Activated T-helper 2 cell treated with anti-CD3 and anti-CD28 coated beads, Interferon-gamma antibody, Interleukin-2, Interleukin-4, amounts not matched to agents 10 μg/mL and 5 μg/mL and 100 μg/mL, durations not matched to agents 14 hours and 24 hours and 36 hours (primary cell): ENCODE data around the gene ADRB2. TPM values are rescaled to one million over a fixed set of nuclear protein-coding genes. Genes with fewer than 3 reads are reported as not detected.

ENCODE experiments used
- DNase-seq: peaks from one replicate; pipeline ENCODE4 v3.0.0; 2021; ENCODE audit warnings: low spot score
- H3K27ac Mint-ChIP-seq: one replicate; pipeline ENCODE4 v1.8.0; 2021; ENCODE audit warnings: mixed read lengths
- H3K27me3 Mint-ChIP-seq: one replicate; pipeline ENCODE4 v1.8.0; 2021; ENCODE audit warnings: low read depth, mixed read lengths
- H3K36me3 Mint-ChIP-seq: one replicate; pipeline ENCODE4 v1.8.0; 2021; ENCODE audit warnings: low read depth, mixed read lengths
- H3K4me1 Mint-ChIP-seq: one replicate; pipeline ENCODE4 v1.8.0; 2021; ENCODE audit warnings: low read depth, mixed read lengths
- H3K4me3 Mint-ChIP-seq: one replicate; pipeline ENCODE4 v1.8.0; 2021; ENCODE audit warnings: low read depth, mild to moderate bottlenecking, moderate library complexity, mixed read lengths
- H3K9me3 Mint-ChIP-seq: one replicate; pipeline ENCODE4 v1.8.0; 2021; ENCODE audit warnings: mixed read lengths
- intact Hi-C: fragments of 100-400 bp; cut with micrococcal nuclease; formaldehyde crosslinking; loops from one replicate; pipeline ENCODE4 v1.15.1; 2023
- total RNA-seq: library from RNA; stranded (reverse); gene quantifications from 2 replicates; pipeline ENCODE4 v1.2.3, GENCODE V29; 2022

Gene ADRB2
- total RNA-seq, 1 donor from 2014 or later = 0.21 TPM

DNA sequence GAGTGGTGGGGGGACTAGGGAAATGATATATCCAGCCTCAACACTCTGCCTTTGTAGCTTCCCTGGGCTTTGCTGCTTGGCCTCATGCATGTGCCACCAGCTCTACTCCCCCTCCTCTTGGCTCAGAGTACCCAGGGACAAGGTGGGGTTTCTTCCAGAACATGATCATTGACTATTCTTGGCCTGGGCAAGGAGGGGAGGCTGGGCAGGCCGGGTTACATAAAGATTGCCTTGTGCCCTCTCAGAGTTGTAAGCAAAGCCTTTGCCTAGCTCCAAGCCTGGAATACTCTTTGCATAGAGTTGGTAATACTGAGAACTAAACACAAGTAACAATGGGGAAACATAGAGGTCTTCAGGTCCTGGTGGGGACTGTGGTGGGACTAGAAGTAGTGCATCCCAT is 11.9 kb downstream of the ADRB2 start:
- peaks cover 24% of the 10 kb centered on the region for H3K27me3 Mint-ChIP-seq
- H3K4me1 Mint-ChIP-seq = no peaks in the 10 kb centered on the region
- H3K9me3 Mint-ChIP-seq = no peaks in the 10 kb centered on the region
- H3K27ac Mint-ChIP-seq = no peak overlapping the region
- no peaks in the 10 kb centered on the region for H3K36me3 Mint-ChIP-seq
- H3K4me3 Mint-ChIP-seq = no peak overlapping the region
- intact Hi-C loops = no loop called here
- no peak for DNase-seq

DNA sequence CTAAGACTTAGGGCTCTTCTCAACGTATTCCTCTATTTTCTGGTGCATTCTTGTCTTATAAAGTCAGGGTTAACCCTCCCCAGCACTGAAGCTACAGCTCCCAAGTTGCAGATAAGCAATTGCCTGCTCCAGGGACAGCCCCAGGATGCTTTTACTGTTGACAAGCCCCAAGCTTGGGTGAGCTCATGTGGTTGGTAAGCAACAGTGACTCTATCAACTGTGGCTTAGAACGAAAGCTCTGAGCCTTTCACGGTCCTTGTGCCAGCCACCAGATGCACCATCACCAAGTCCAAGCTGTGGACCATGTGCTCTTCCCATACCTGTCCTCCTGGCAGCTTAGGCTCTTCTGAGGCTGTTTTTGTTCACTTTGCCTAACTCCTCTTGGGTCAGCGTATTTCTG is 13.5 kb downstream of the ADRB2 start:
- no peaks in the 10 kb centered on the region for H3K36me3 Mint-ChIP-seq
- no peaks in the 10 kb centered on the region for H3K4me1 Mint-ChIP-seq
- no peaks in the 10 kb centered on the region for H3K9me3 Mint-ChIP-seq
- H3K27me3 Mint-ChIP-seq = peaks cover 16% of the 10 kb centered on the region
- intact Hi-C loops = no loop called here
- no peak for DNase-seq
- no peak overlapping the region for H3K27ac Mint-ChIP-seq
- no peak overlapping the region for H3K4me3 Mint-ChIP-seq

DNA sequence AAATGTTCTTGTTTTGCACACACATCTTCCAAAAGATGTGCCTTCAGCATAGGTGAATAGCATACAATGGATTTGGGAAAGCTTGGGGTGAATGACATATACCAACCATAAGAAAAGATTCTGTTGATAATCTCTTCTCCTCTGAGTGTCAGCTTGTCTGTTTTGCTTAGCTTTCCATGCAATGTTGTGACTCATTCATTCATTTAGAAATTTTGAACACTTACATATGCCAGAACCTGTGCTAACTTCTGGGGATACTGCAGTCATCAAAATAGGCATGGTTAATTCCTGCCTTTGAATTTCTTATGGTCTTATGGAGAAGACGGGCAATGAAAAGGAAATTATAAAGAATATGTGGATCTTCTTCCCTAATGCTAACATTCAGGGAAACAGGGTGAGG is 14.1 kb downstream of the ADRB2 start:
- no peaks in the 10 kb centered on the region for H3K9me3 Mint-ChIP-seq
- H3K36me3 Mint-ChIP-seq = no peaks in the 10 kb centered on the region
- H3K27me3 Mint-ChIP-seq = peaks cover 16% of the 10 kb centered on the region
- no peak overlapping the region for H3K4me3 Mint-ChIP-seq
- intact Hi-C loops = no loop called here
- H3K27ac Mint-ChIP-seq = no peak overlapping the region
- DNase-seq = no peak
- H3K4me1 Mint-ChIP-seq = peaks cover under 1% of the 10 kb centered on the region

- no peak overlapping the region for H3K4me3 Mint-ChIP-seq
- H3K36me3 Mint-ChIP-seq = no peaks in the 10 kb centered on the region
- H3K27ac Mint-ChIP-seq = no peak overlapping the region
- DNase-seq = no peak
- H3K9me3 Mint-ChIP-seq = no peaks in the 10 kb centered on the region
- peaks cover 16% of the 10 kb centered on the region for H3K27me3 Mint-ChIP-seq
- H3K4me1 Mint-ChIP-seq = peaks cover 5% of the 10 kb centered on the region
- intact Hi-C loops = no loop called here
Observed at GRCh38 chr5:148841519-148841918, 15.1 kb downstream of the ADRB2 start.

DNA sequence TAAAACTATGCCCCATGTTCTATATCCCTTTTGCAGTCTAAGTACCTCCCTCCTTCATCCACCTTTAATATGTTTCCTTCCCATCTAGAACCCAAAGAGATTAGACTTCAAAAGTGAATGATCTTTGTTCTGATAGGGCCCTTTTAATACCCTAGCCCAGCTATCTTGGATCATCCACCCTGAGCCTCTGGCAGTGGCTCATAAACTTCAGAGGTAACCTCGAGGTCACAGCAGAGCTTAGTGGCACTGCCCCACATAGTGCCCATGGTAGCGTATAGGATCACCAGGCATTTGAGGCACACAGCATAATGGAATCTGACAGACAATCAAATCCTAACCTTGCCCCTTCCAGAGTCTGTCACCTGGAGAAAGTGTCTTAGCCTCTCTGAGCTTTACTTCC is 15.8 kb downstream of the ADRB2 start:
- Mint-ChIP-seq H3K4me1 (peaks cover 5% of the 10 kb centered on the region), H3K4me3 (no peak overlapping the region), H3K27ac (no peak overlapping the region), H3K9me3 (no peaks in the 10 kb centered on the region), H3K36me3 (no peaks in the 10 kb centered on the region), H3K27me3 (peaks cover 16% of the 10 kb centered on the region)
- no peak for DNase-seq
- intact Hi-C loops = no loop called here

DNA sequence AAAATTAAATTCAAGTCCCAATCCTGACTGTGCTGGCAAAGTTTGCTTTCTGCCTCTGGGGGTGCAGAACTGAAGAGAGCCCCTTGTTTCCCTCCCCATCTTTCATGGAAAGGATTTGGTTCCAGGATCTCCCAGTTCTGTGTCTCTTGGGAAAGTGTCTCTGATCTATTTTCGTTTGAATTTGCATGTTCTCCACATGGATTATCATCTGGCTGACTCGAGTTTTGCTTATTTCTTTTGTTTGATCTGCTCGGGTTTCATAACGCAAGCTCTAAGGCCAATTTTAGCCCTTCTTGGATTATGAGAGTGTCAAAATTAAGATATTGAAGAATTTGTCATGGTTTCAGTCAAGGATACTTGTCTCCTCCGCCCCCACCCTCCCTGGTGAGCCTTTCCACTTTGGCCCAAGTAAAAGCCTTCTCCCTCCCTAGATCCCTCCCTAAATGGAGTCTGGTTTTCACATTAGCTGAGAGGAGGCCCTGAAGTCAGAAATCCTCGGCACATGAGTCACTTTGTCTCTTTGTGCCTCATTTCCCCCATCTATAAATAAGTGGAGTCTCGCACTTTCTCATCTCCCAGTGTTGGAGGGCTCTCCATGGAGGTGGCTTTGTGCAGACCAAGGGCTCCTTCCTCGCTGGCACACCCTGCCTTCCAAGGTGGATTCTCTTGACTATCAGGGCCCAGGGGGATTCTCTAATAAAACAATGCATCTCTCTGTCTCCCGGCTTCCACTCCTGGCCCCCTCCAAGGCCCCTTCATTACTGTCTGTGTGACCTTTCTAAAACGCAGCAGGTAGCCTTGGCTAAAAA is 17.3 kb downstream of the ADRB2 start:
- intact Hi-C loops = no loop called here
- Mint-ChIP-seq H3K4me3 (no peak overlapping the region), H3K27ac (no peak overlapping the region), H3K27me3 (peaks cover 14% of the 10 kb centered on the region), H3K9me3 (peaks cover 5% of the 10 kb centered on the region), H3K4me1 (peaks cover 11% of the 10 kb centered on the region), H3K36me3 (peaks cover 4% of the 10 kb centered on the region)
- no peak for DNase-seq

DNA sequence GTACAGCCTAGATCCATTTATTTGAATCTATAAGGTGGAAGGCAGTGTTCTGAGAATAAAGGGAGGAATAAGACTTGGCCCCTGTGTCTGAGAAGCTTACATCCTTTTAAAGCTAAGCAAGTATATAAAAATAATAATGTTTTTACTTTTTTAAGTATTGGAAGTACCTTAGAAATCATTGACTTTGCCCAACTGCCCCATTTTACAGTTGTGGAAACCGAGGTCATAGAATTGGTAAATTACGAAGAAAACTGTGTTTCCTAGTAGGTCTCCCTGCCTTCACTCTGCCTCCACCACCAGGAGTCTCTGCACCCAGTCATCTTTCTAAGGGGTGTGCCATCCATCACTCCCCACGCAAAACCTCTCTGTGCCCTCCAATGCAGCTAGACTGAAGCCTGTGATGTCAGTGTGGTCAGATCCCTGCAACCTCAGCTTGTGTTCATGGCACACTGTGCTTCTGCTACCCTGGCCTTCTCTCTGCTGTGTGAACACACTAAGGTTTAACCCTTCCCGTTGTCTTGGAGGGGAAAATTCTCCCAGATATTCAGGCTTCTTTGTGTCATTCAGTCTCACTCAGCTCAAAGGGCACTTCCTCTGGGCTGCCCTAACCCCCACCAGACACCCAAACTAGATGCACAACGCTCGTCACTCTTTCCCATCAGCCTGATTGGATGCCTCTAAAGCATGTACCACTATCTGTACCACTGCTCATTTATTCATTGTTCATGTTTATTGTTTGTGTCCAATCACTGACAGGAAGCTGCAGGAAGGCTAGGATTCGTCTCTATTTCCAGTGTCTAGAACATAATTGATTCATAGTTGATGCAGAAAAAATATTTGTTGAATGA is 18.2 kb downstream of the ADRB2 start:
- H3K27me3 Mint-ChIP-seq = peaks cover 12% of the 10 kb centered on the region
- H3K36me3 Mint-ChIP-seq = peaks cover 4% of the 10 kb centered on the region
- intact Hi-C loops = no loop called here
- H3K9me3 Mint-ChIP-seq = peaks cover 5% of the 10 kb centered on the region
- H3K4me3 Mint-ChIP-seq = no peak overlapping the region
- H3K27ac Mint-ChIP-seq = no peak overlapping the region
- H3K4me1 Mint-ChIP-seq = peaks cover 20% of the 10 kb centered on the region
- DNase-seq = no peak

DNA sequence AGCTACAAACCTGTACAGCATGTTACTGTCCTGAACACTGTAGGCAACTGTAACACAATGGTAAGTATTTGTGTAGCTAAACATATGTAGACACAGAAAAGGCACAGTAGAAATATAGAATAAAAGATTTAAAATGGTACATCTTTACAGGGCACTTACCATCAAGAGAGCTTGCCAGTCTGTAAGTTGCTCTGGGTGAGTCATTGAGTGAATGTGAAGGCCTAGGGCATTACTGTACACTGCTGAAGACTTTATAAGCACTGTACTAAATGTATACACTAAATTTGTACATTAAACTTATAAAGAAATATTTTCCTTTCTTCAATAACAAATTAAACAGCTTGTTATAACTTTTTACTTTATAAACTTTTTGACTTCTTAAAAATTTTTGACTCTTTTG is 20.5 kb downstream of the ADRB2 start:
- Mint-ChIP-seq H3K4me3 (no peak overlapping the region), H3K4me1 (peaks cover 25% of the 10 kb centered on the region), H3K27me3 (peaks cover 9% of the 10 kb centered on the region), H3K9me3 (peaks cover 5% of the 10 kb centered on the region), H3K36me3 (peaks cover 4% of the 10 kb centered on the region), H3K27ac (no peak overlapping the region)
- intact Hi-C loops = no loop called here
- no peak for DNase-seq

- H3K36me3 Mint-ChIP-seq = peaks cover 4% of the 10 kb centered on the region
- no peak overlapping the region for H3K4me3 Mint-ChIP-seq
- peaks cover 25% of the 10 kb centered on the region for H3K4me1 Mint-ChIP-seq
- DNase-seq = no peak
- intact Hi-C loops = no loop called here
- H3K27ac Mint-ChIP-seq = no peak overlapping the region
- peaks cover 7% of the 10 kb centered on the region for H3K27me3 Mint-ChIP-seq
- H3K9me3 Mint-ChIP-seq = peaks cover 5% of the 10 kb centered on the region
Observed at GRCh38 chr5:148847456-148847855, 21.0 kb downstream of the ADRB2 start.

DNA sequence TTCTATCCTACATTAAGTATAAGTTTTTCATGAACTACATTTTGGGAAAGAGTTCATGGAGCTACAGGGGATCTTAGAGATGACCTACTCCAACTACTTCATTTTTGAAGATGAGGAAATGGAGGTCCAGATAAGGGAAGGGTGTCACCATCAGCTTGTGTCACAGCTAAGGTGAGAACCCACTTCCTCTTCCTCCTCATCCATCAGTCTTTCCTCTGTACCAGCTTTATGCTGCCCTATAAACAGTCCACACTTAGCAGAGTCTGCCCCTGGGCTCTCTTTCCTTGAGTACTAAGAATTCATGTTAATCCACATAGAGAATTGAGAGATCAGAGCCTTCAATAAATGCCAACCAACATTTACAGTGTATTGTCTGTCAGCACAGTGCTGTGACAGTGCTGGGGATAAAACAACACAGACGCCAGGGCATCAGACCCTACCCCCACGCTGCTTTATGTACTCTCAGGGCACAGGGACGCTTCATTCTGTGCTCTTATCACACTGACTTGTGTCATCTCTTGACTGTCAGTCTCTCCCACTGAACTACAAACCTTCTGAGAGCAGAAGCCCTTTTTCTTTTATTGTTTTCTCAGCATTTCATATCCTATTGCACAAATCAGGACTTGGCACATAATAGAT is 22.1 kb downstream of the ADRB2 start:
- Mint-ChIP-seq H3K27me3 (peaks cover 7% of the 10 kb centered on the region), H3K4me1 (peaks cover 28% of the 10 kb centered on the region), H3K9me3 (peaks cover 5% of the 10 kb centered on the region), H3K4me3 (no peak overlapping the region), H3K36me3 (peaks cover 4% of the 10 kb centered on the region), H3K27ac (peak overlapping the region; percentile 44)
- no peak for DNase-seq
- intact Hi-C loops = no loop called here

DNA sequence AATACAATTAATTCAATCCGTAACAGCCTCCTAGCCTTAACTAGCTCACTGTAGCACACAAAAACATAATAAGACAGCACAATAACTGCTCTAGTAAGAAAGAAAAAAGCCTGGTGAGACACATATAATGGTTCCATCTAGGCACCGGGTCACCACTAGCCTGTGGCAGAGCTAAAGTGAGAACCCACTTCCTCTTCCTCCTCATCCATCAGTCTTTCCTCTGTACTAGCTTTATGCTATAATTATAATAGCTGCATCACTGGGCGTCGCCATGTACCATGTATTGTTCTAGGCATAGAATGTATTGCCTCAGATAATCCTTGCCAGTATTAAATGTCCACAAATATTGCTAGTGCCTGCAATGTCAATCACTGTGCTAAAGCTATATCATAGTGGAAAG is 23.1 kb downstream of the ADRB2 start:
- H3K27ac Mint-ChIP-seq = no peak overlapping the region
- H3K4me1 Mint-ChIP-seq = peaks cover 32% of the 10 kb centered on the region
- peaks cover 7% of the 10 kb centered on the region for H3K27me3 Mint-ChIP-seq
- intact Hi-C loops = no loop called here
- DNase-seq = peak; percentile 13
- H3K4me3 Mint-ChIP-seq = no peak overlapping the region
- H3K9me3 Mint-ChIP-seq = peaks cover 5% of the 10 kb centered on the region
- peaks cover 4% of the 10 kb centered on the region for H3K36me3 Mint-ChIP-seq

DNA sequence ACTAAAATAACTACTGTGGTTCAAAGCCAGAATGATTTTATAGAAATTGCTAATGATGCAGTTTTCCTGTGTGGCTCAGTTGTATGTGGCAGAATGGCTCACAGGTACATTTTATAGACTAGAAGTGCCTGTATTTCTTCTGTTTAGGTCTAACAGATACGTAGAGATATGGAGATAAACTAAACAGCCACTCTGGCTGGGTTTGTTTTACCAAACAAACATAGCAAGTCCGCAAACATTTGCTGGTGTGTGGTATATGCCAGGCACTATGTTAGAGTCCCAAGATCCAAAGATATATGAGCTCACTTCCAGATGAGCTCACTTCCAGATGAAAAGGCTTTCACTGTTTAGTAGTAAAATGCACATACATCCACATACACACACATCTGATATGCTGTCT is 24.4 kb downstream of the ADRB2 start:
- H3K36me3 Mint-ChIP-seq = peaks cover 4% of the 10 kb centered on the region
- H3K4me1 Mint-ChIP-seq = peaks cover 32% of the 10 kb centered on the region
- intact Hi-C loops = no loop called here
- peaks cover 5% of the 10 kb centered on the region for H3K9me3 Mint-ChIP-seq
- H3K27me3 Mint-ChIP-seq = peaks cover 7% of the 10 kb centered on the region
- no peak for DNase-seq
- H3K4me3 Mint-ChIP-seq = no peak overlapping the region
- no peak overlapping the region for H3K27ac Mint-ChIP-seq

GRCh38 chr5:148853868-148854267 is 27.5 kb downstream of the ADRB2 start:
- no peak overlapping the region for H3K27ac Mint-ChIP-seq
- no peaks in the 10 kb centered on the region for H3K36me3 Mint-ChIP-seq
- no peak overlapping the region for H3K4me3 Mint-ChIP-seq
- peaks cover 23% of the 10 kb centered on the region for H3K4me1 Mint-ChIP-seq
- no peak for DNase-seq
- H3K9me3 Mint-ChIP-seq = no peaks in the 10 kb centered on the region
- intact Hi-C loops = no loop called here
- peaks cover 7% of the 10 kb centered on the region for H3K27me3 Mint-ChIP-seq
